ENCODE data around the gene NAA80. TPM values are rescaled to one million over a fixed set of nuclear protein-coding genes. Genes with fewer than 3 reads are reported as not detected.

NAA80 gene
- total RNA-seq, 1 experiment from 2014 or later = 25.2 TPM

GRCh38 chr3:50259432-50260026 is 39.7 kb downstream of the NAA80 start:
- ChIA-PET CTCF (interaction anchor here (0.5 to 1.0 kb wide), 3 partner anchors 10 to 13 kb away, joined by 3 to 5 read pairs (median 3); no protein-coding TSS in a partner anchor), POLR2A (ENCODE audit: unreplicated experiment) (no interaction called here)
- no peaks in the 10 kb centered on the region for H3K9me2 ChIP-seq (ENCODE audit: insufficient read depth)
- H3K4me2 ChIP-seq = peak overlapping the region; percentile 65
- intact Hi-C loops (cut with micrococcal nuclease; ENCODE audit: unreplicated experiment) = loop anchor here (1.0 to 5.0 kb wide), 4 partner anchors 10 to 293 kb away; partner anchors contain the start of gene SEMA3B
- peaks cover 12% of the 10 kb centered on the region for H3K4me1 ChIP-seq (replicated peaks; ENCODE audit: insufficient read depth)
- no peaks in the 10 kb centered on the region for H3K36me3 ChIP-seq (ENCODE audit: low read depth)
- no peak overlapping the region for H2AFZ ChIP-seq
- no peaks in the 10 kb centered on the region for H3K27me3 ChIP-seq (ENCODE audit: insufficient read depth, low read depth)
- H3F3A ChIP-seq (ENCODE audit: insufficient read depth, low read depth) = peaks cover 11% of the 10 kb centered on the region; the same call in 1 of the 2 replicates
- peak overlapping the region; percentile 60; the same call in 1 of the 2 replicates for H3K4me3 ChIP-seq
- no peaks in the 10 kb centered on the region for H3K9me3 ChIP-seq (ENCODE audit: insufficient read depth, low read depth)
- H3K79me2 ChIP-seq (ENCODE audit: low read depth) = no peaks in the 10 kb centered on the region
- no peak overlapping the region for H3K27ac ChIP-seq
- DNase-seq = no peak
- BruUV-seq (replicated peaks) = no TSS peak
- TF ChIP-seq EZH2 (IDR thresholded peaks at IDR 0.05; ENCODE audit: low read depth) (no peak), CTCF (conservative IDR thresholded peaks at IDR 0.05) (no peak)
- H4K20me1 ChIP-seq (ENCODE audit: insufficient read depth) = no peaks in the 10 kb centered on the region

GRCh38 chr3:50258979-50259378 is 40.2 kb downstream of the NAA80 start:
- Histone ChIP-seq H3K27ac (no peak overlapping the region), H3K36me3 (ENCODE audit: low read depth) (no peaks in the 10 kb centered on the region), H3K9me3 (ENCODE audit: insufficient read depth, low read depth) (no peaks in the 10 kb centered on the region), H2AFZ (no peak overlapping the region), H3K4me3 (no peak overlapping the region), H3K4me1 (replicated peaks; ENCODE audit: insufficient read depth) (peaks cover 6% of the 10 kb centered on the region), H3K27me3 (ENCODE audit: insufficient read depth, low read depth) (no peaks in the 10 kb centered on the region), H3K79me2 (ENCODE audit: low read depth) (no peaks in the 10 kb centered on the region), H3F3A (ENCODE audit: insufficient read depth, low read depth) (peaks cover 6% of the 10 kb centered on the region; the same call in 1 of the 2 replicates), H3K9me2 (ENCODE audit: insufficient read depth) (no peaks in the 10 kb centered on the region), H3K4me2 (no peak overlapping the region), H4K20me1 (ENCODE audit: insufficient read depth) (no peaks in the 10 kb centered on the region)
- no peak for DNase-seq
- CTCF ChIA-PET = interaction anchor here (0.6 to 1.0 kb wide), 3 partner anchors 10 to 31 kb away, joined by 3 to 9 read pairs (median 7); no protein-coding TSS in a partner anchor
- intact Hi-C loops (cut with micrococcal nuclease; ENCODE audit: unreplicated experiment) = no loop called here
- no peak for TF ChIP-seq EZH2 (IDR thresholded peaks at IDR 0.05; ENCODE audit: low read depth)
- TF ChIP-seq CTCF (conservative IDR thresholded peaks at IDR 0.05) = no peak
- POLR2A ChIA-PET (ENCODE audit: unreplicated experiment) = no interaction called here
- no TSS peak for BruUV-seq (replicated peaks)

- Histone ChIP-seq H3K36me3 (ENCODE audit: low read depth) (no peaks in the 10 kb centered on the region), H4K20me1 (ENCODE audit: insufficient read depth) (no peaks in the 10 kb centered on the region)
- TF ChIP-seq CTCF (conservative IDR thresholded peaks at IDR 0.05) = no peak
- TF ChIP-seq EZH2 (IDR thresholded peaks at IDR 0.05; ENCODE audit: low read depth) = no peak
Observed at GRCh38 chr3:50258029-50258680, 41.0 kb downstream of the NAA80 start.

More at GRCh38 chr3:50258029-50258680, 41.0 kb downstream of the NAA80 start:
- no peaks in the 10 kb centered on the region for H3K9me2 ChIP-seq (ENCODE audit: insufficient read depth)
- H3F3A ChIP-seq (ENCODE audit: insufficient read depth, low read depth) = 0 out of 2 replicates have a peak, but pooled peaks cover 4% of the 10 kb centered on the region
- H3K27me3 ChIP-seq (ENCODE audit: insufficient read depth, low read depth) = no peaks in the 10 kb centered on the region
- BruUV-seq (replicated peaks) = no TSS peak
- intact Hi-C loops (cut with micrococcal nuclease; ENCODE audit: unreplicated experiment) = no loop called here
- ChIA-PET POLR2A (ENCODE audit: unreplicated experiment) (no interaction called here), CTCF (interaction anchor here (0.6 to 1.0 kb wide), 4 partner anchors 10 to 1411 kb away, joined by 3 to 9 read pairs (median 5); no protein-coding TSS in a partner anchor)
- no peaks in the 10 kb centered on the region; the same call in 1 of the 2 replicates for H3K4me1 ChIP-seq (replicated peaks; ENCODE audit: insufficient read depth)
- H3K27ac ChIP-seq = no peak overlapping the region
- DNase-seq = no peak
- no peak overlapping the region for H3K4me3 ChIP-seq
- no peaks in the 10 kb centered on the region for H3K79me2 ChIP-seq (ENCODE audit: low read depth)
- H2AFZ ChIP-seq = no peak overlapping the region
- no peaks in the 10 kb centered on the region for H3K9me3 ChIP-seq (ENCODE audit: insufficient read depth, low read depth)
- H3K4me2 ChIP-seq = no peak overlapping the region

Data from PC-9 (cell line).